HepG2 (cell line): ENCODE data around the gene APOL2. TPM values are rescaled to one million over a fixed set of nuclear protein-coding genes. Genes with fewer than 3 reads are reported as not detected.
"Not testable (repeated sequence)": the region's sequence is repeated elsewhere in the genome, so short reads cannot be mapped to it uniquely, and the experiment has no call there.

Experiments
- ATAC-seq: fragments of 200-7000 bp; cut with Tn5 transposase; 3 replicates; pipeline ENCODE4 v1.9.1; 2020; ENCODE audit warnings: mild to moderate bottlenecking, moderate library complexity
- BruUV-seq: library from RNA; stranded (reverse); fragments of 400-500 nt; replicated peaks from 2 replicates; lab custom pipeline; 2021; lab: Mats Ljungman, UMichigan
- CTCF ChIA-PET: fragments of 300-600 bp; formaldehyde crosslinking; extraction: SDS; loops from one replicate; lab custom pipeline; 2021; ENCODE audit warnings: low total read pairs, inconsistent platforms, low intra/inter-chr PET ratio; lab: Yijun Ruan, JAX
- POLR2A ChIA-PET: fragments of 350-600 bp; sonication (Branson Sonifier 250); formaldehyde crosslinking; loops from one replicate; lab custom pipeline; 2020; ENCODE audit warnings: antibody characterized with exemption, inconsistent platforms; lab: Yijun Ruan, JAX
- DNase-seq: peaks from one replicate; pipeline ENCODE4 v3.0.0-alpha.2; 2015; ENCODE audit warnings: low spot score
- FAIRE-seq: peaks from 3 replicates; lab custom pipeline; 2011; peaks lifted over from hg19 to GRCh38; lab: Jason Lieb, UNC
- H2AFZ ChIP-seq: one replicate; pipeline ENCODE4 v1.6.1; 2011; ENCODE audit warnings: low read length, inconsistent platforms
- H3K27ac ChIP-seq: fragments of 300-600 bp; 3 replicates; pipeline ENCODE4 v1.8.0; 2011; ENCODE audit warnings: mixed run types, mild to moderate bottlenecking, mixed read lengths, low read length, inconsistent platforms; ENCODE audit not compliant: insufficient read depth; ENCODE audit errors: extremely low read length
- H3K27me3 ChIP-seq, 2 experiments: fragments of 200-600 bp in 1 of 2; 2 replicates in 1 of 2; 3 replicates in 1 of 2; pipeline versions ENCODE4 v1.6.0 to v1.8.0; 2011; ENCODE audit warnings: low read length in 2 of 2, mild to moderate bottlenecking in 2 of 2, moderate library complexity in 2 of 2, inconsistent platforms in 1 of 2; ENCODE audit not compliant: insufficient read depth in 2 of 2, control insufficient read depth in 1 of 2
- H3K36me3 ChIP-seq, 2 experiments: fragments of 200-600 bp in 1 of 2; replicated peaks in 1 of 2; 2 replicates in 1 of 2; 3 replicates in 1 of 2; pipeline versions ENCODE4 v1.5.1 to v1.8.0; 2011; ENCODE audit warnings: low read length in 2 of 2, inconsistent platforms in 1 of 2; ENCODE audit not compliant: insufficient read depth in 2 of 2, control insufficient read depth in 1 of 2
- H3K4me1 ChIP-seq: 2 replicates; pipeline ENCODE4 v1.5.1; 2012; ENCODE audit warnings: low read length, inconsistent platforms; ENCODE audit not compliant: insufficient read depth
- H3K4me2 ChIP-seq: 2 replicates; pipeline ENCODE4 v1.6.0; 2011; ENCODE audit warnings: low read depth, low read length, inconsistent platforms
- H3K4me3 ChIP-seq, 3 experiments: fragments of 200-600 bp in 1 of 3; sonication (generic), shearing (Covaris generic) in 1 of 3; replicated peaks in 1 of 3; 2 replicates each; pipeline ENCODE4 v1.5.1; 2011 to 2016; ENCODE audit warnings: low read length in 3 of 3, inconsistent platforms in 2 of 3, low read depth in 2 of 3, mild to moderate bottlenecking in 2 of 3, control low read depth in 1 of 3, mixed read lengths in 1 of 3; ENCODE audit not compliant: insufficient read depth in 1 of 3
- H3K79me2 ChIP-seq: one replicate; pipeline ENCODE4 v1.6.1; 2011; ENCODE audit warnings: low read length, inconsistent platforms; ENCODE audit not compliant: insufficient read depth
- H3K9ac ChIP-seq: 2 replicates; pipeline ENCODE4 v1.6.0; 2011; ENCODE audit warnings: mild to moderate bottlenecking, low read depth, low read length, inconsistent platforms; ENCODE audit not compliant: insufficient read depth
- H3K9me3 ChIP-seq: 2 replicates; pipeline ENCODE4 v1.5.1; 2012; ENCODE audit warnings: mild to moderate bottlenecking, low read length
- H4K20me1 ChIP-seq: 2 replicates; pipeline ENCODE4 v1.6.0; 2011; ENCODE audit warnings: inconsistent platforms, mild to moderate bottlenecking, low read length, moderate library complexity; ENCODE audit not compliant: insufficient read depth
- EP300 ChIP-seq, 3 experiments: sonication (generic) in 1 of 3; formaldehyde crosslinking in 1 of 3; IDR thresholded peaks; 2 replicates each; pipeline versions ENCODE4 v1.5.1 to v1.6.1; 2011 to 2020; ENCODE audit warnings: low read depth in 2 of 3, low read length in 2 of 3, borderline replicate concordance in 1 of 3, improper control_type of control experiment in 1 of 3, mild to moderate bottlenecking in 1 of 3, missing genetic modification reagents in 1 of 3, moderate library complexity in 1 of 3
- HDAC2 ChIP-seq: sonication (generic); formaldehyde crosslinking; IDR thresholded peaks from 2 replicates; pipeline ENCODE4 v1.4.0; 2020; ENCODE audit warnings: missing genetic modification reagents
- KDM4B ChIP-seq: sonication (generic); formaldehyde crosslinking; IDR thresholded peaks from 2 replicates; pipeline ENCODE4 v1.4.0; 2020; ENCODE audit warnings: missing genetic modification reagents
- KLF9 ChIP-seq: IDR thresholded peaks from 2 replicates; pipeline ENCODE4 v1.6.1; 2016; ENCODE audit warnings: low read depth
- MIXL1 ChIP-seq: IDR thresholded peaks from 2 replicates; pipeline ENCODE4 v1.6.1; 2016
- TCF7L2 ChIP-seq: IDR thresholded peaks from 2 replicates; pipeline ENCODE4 v1.6.1; 2011; ENCODE audit warnings: mild to moderate bottlenecking, low read depth, low read length, moderate library complexity
- TGIF2 ChIP-seq: IDR thresholded peaks from 2 replicates; pipeline ENCODE4 v1.6.1; 2016; ENCODE audit warnings: control low read depth, missing compliant biosample characterization
- ZBTB7B ChIP-seq: sonication (generic); formaldehyde crosslinking; IDR thresholded peaks from 2 replicates; pipeline ENCODE4 v1.4.0; 2020; ENCODE audit warnings: missing genetic modification reagents
- ZFX ChIP-seq: sonication (generic); formaldehyde crosslinking; IDR thresholded peaks from 2 replicates; pipeline ENCODE4 v1.4.0; 2020; ENCODE audit warnings: mild to moderate bottlenecking, low read depth, missing genetic modification reagents, moderate library complexity
- ZNF446 ChIP-seq: sonication (generic); formaldehyde crosslinking; IDR thresholded peaks from 2 replicates; pipeline ENCODE4 v1.5.0; 2020; ENCODE audit warnings: mild to moderate bottlenecking, missing genetic modification reagents
- ZNF589 ChIP-seq: sonication (generic); formaldehyde crosslinking; conservative IDR thresholded peaks from 2 replicates; pipeline ENCODE4 v1.8.0; 2022; ENCODE audit warnings: mild to moderate bottlenecking, moderate library complexity, missing genetic modification reagents
- ZNF672 ChIP-seq: sonication (generic); formaldehyde crosslinking; IDR thresholded peaks from 2 replicates; pipeline ENCODE4 v1.8.1; 2022; ENCODE audit warnings: missing genetic modification reagents
- ZNF703 ChIP-seq: sonication (generic); formaldehyde crosslinking; IDR thresholded peaks from 2 replicates; pipeline ENCODE4 v1.5.1; 2020; ENCODE audit warnings: missing genetic modification reagents, mild to moderate bottlenecking, moderate library complexity, borderline replicate concordance
- ZNF776 ChIP-seq: sonication (generic); formaldehyde crosslinking; IDR thresholded peaks from 2 replicates; pipeline ENCODE4 v1.4.0; 2020; ENCODE audit warnings: mild to moderate bottlenecking, missing genetic modification reagents
- WGBS: methylation state at CpG from one replicate; pipeline ENCODE4 v1.1.6; 2017; ENCODE audit warnings: low lambda C conversion rate; 5-methylcytosine and 5-hydroxymethylcytosine counted together
- in situ Hi-C: cut with HindIII; loops from 2 replicates; pipeline ENCODE4 v1.10.0; 2017; ENCODE audit warnings: low pct_unique_long_range_greater_than_20kb; ENCODE audit not compliant: extremely low pct_ligation_motif_present
- intact Hi-C: fragments of 100-400 bp; cut with micrococcal nuclease; formaldehyde crosslinking; loops from one replicate; pipeline ENCODE4 v1.10.0; 2022; ENCODE audit not compliant: unreplicated experiment
- polyA plus RNA-seq, 8 experiments: library from polyadenylated mRNA; depleted of rRNA in 3 of 8; stranded (reverse) in 7 of 8; unstranded in 1 of 8; fragments of >200 nt; fragmentation: Illumina TruSeq in 4 of 8; extraction: Trizol in 4 of 8; gene quantifications; 2 replicates each; pipeline versions ENCODE4 v1.2.1 to v1.2.3, GENCODE V29; 2011 to 2016; ENCODE audit warnings: low read depth in 4 of 8, missing spikeins in 1 of 8, mixed read lengths in 1 of 8; ENCODE audit not compliant: insufficient read depth in 1 of 8
- total RNA-seq, 5 experiments: library from RNA; depleted of rRNA; stranded (reverse); fragments of >200 nt; fragmentation: Illumina TruSeq; extraction: Trizol; gene quantifications; 2 replicates each; pipeline ENCODE4 v1.2.3, GENCODE V29; 2016; ENCODE audit warnings: low read depth in 1 of 5

APOL2 gene
- total and polyA plus RNA-seq, 2 of the 13 experiments (the other 11 are each of a cell fraction or from before 2014, with no cell fraction given), result 28.7 to 51.2 TPM

DNA sequence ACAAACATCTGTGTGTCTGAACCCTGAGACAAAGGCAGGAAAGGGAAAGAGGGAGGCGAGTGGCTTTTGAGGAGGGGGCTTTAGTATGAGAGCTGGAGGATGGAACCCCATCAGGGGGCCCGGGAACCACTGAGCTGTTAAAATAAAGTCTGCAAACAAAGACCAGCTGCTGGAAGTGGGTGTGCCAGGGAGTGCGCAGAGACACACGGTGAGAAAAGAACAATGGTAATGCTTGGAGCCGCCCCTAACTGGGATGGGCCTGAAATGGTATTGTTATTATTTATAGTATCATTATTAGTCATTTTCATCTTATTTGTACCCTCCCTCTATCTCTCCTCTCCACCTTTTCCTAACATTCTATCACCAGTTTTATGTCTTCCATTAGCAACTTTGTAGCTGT, 16.2 kb upstream of the APOL2 start:
- Histone ChIP-seq H3K79me2 (peaks cover 34% of the 10 kb centered on the region), H3K4me2 (peak overlapping the region; percentile 99; the same call in 1 of the 2 replicates), H3K36me3 (peaks cover 4 to 48% of the 10 kb centered on the region in 2 experiments; a peak in 3 of 5 replicates), H3K4me1 (peaks cover 86% of the 10 kb centered on the region), H3K9ac (peak overlapping the region; percentile 51; the same call in 1 of the 2 replicates)
- DNase-seq, H3K9me3 ChIP-seq, H3K27ac ChIP-seq, ATAC-seq, H2AFZ ChIP-seq, BruUV-seq, H4K20me1 ChIP-seq, in situ Hi-C loops, CTCF ChIA-PET, intact Hi-C loops, H3K27me3 ChIP-seq, POLR2A ChIA-PET, H3K4me3 ChIP-seq, FAIRE-seq: not testable (repeated sequence)
- 90% methylated on average over 2 of the region's 5 CpGs for WGBS

DNA sequence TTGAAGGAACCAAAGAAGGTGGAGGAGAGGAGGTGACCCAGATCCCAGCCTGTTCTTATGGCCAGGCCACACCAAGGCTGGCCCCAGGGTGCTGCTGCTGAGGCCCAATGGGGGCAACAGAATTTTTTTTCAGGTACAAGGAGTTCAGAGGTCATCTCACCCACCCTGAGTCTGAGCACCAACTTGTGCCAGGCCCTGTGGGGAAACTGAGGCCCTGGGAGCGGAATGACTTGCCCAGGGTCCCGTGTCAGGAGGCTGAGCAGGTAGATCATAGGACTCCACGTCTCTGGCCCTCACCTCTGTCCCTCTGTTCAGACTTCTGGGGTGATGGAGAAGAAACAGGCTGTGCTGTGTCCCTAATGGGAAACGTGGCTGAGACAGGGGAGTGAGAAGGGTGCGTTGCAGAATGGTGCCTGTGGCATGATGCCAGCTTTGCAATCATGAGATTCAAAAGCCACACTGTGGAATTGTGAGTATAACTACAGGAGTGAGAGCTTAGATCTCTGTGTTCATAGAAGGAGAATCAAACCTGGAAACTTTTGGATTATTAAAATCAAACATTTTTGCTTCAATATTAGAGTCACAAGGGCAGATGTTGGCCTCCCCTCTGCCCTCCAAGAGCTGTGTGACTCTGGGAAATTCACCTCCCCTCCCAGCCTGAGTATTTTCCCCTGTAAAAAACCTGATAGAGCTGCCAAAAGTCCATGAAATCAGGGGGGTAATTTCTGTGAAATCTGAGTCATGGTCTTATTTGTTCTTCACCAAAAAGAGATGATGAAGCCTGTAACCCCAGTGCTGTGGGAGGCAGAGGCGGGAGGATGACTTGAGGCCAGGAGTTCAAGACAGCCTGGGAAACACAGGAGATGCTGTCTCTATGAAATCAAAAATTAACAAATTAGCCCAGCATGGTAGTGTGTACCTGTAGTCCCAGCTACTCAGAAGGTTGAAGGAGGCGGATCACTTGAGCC, 14.5 kb upstream of the APOL2 start:
- peak overlapping the region; percentile 90 for H3K27ac ChIP-seq
- H3K36me3 ChIP-seq, result peaks cover 3 to 33% of the 10 kb centered on the region in 2 experiments; a peak in 3 of 5 replicates
- no peaks in the 10 kb centered on the region; a peak in 1 of 5 replicates for H3K27me3 ChIP-seq
- H3K4me2 ChIP-seq, result peak overlapping the region; percentile 99
- ATAC-seq, result no peak
- H4K20me1 ChIP-seq, result no peaks in the 10 kb centered on the region
- ChIA-PET CTCF (no interaction called here), POLR2A (interaction anchor here (0.8 to 7.0 kb wide), 5 partner anchors 8 to 50 kb away, joined by 3 to 102 read pairs (median 6); partner anchors contain the start of gene APOL2)
- WGBS, result 36% methylated on average over 7 of the region's 7 CpGs
- H3K9me3 ChIP-seq, result no peaks in the 10 kb centered on the region
- peak overlapping the region; percentile 80 for H3K9ac ChIP-seq
- H3K4me1 ChIP-seq, result peaks cover 98% of the 10 kb centered on the region
- in situ Hi-C loops (no loop called here), intact Hi-C loops (no loop called here)
- H2AFZ ChIP-seq, result no peak overlapping the region
- H3K79me2 ChIP-seq, result peaks cover 34% of the 10 kb centered on the region
- H3K4me3 ChIP-seq, result peak overlapping the region; percentile 69 to 82 (median 71)
- peak; percentile 15 for FAIRE-seq
- TSS peak; percentile 54 for BruUV-seq
- no peak for DNase-seq
- TF ChIP-seq ZNF446 (no peak), ZNF703 (CRISPR knock-in tag) (no peak), KLF9 (CRISPR knock-in tag) (no peak), MIXL1 (CRISPR knock-in tag) (no peak), TGIF2 (CRISPR knock-in tag) (no peak), HDAC2 (no peak), ZNF589 (CRISPR knock-in tag) (no peak), EP300 (IDR thresholded peaks at IDR 0.05; ENCODE audit: low read depth in 2 of 2, low read length in 2 of 2) (no peak), EP300 (CRISPR knock-in tag; IDR thresholded peaks at IDR 0.05; ENCODE audit: borderline replicate concordance) (no peak), TCF7L2 (no peak), KDM4B (CRISPR knock-in tag) (no peak), ZNF776 (no peak), ZBTB7B (CRISPR knock-in tag) (no peak), ZNF672 (CRISPR knock-in tag) (no peak), ZFX (CRISPR knock-in tag) (0 out of 2 replicates have a peak, but pooled peaks have one; percentile 36)
